Endometrial microvascular endothelial cells (primary cell): ENCODE measurements around the gene CAMK2D. TPM values are rescaled to one million over a fixed set of nuclear protein-coding genes. Genes with fewer than 3 reads are reported as not detected.

Experiments used
- in situ Hi-C: cut with HindIII; loops from 2 replicates; pipeline ENCODE4 v1.10.0; 2017; ENCODE audit warnings: low sequenced_read_pairs, low pct_unique_long_range_greater_than_20kb; ENCODE audit errors: inconsistent ontology term
- total RNA-seq: library from RNA; depleted of rRNA; stranded (reverse); fragments of >200 nt; gene quantifications from one replicate; pipeline ENCODE4 v1.2.3, GENCODE V29; 2015; ENCODE audit errors: inconsistent ontology term

CAMK2D gene
- total RNA-seq, 1 donor from 2014 or later: 30.9 TPM

GRCh38 chr4:113628711-113629110, 132.8 kb downstream of the CAMK2D start:
- in situ Hi-C loops: no loop called here

DNA sequence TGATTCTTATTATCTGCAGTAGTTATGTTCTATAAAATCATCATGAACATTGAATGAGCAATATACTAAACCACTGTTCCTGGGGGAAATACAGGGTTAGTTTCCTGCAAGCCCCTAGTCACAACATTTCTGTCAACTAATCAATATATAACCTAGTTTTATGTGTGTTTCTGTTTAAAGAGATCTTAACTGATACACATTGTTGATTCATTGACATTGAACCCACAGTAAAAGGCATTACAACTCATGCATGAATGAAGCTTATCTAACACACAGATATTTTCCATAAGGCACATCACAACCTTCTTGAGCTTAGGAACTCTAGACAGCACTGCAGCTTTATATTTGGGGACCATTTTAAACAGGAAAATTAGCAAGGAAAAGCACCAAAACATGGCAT, 134.2 kb downstream of the CAMK2D start:
- in situ Hi-C loops: no loop called here

DNA sequence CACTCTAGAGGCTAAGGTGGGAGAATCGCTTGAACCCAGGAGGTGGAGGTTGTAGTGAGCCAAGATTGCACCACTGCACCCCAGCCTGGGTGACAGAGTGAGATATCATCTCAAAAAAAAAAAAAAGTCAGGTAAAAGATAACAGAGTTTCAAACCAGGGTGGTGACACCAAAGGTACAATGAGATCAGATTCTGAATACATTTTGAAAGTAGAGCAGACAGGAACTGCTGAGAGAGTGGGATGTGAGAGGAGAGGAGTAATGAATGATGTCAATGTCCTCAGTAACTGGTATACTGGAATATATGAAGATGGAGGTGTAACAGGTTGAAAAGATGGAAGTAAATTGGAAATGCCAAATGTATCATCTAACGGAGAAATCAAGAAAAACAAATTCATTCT, 135.6 kb downstream of the CAMK2D start:
- in situ Hi-C loops: no loop called here

DNA sequence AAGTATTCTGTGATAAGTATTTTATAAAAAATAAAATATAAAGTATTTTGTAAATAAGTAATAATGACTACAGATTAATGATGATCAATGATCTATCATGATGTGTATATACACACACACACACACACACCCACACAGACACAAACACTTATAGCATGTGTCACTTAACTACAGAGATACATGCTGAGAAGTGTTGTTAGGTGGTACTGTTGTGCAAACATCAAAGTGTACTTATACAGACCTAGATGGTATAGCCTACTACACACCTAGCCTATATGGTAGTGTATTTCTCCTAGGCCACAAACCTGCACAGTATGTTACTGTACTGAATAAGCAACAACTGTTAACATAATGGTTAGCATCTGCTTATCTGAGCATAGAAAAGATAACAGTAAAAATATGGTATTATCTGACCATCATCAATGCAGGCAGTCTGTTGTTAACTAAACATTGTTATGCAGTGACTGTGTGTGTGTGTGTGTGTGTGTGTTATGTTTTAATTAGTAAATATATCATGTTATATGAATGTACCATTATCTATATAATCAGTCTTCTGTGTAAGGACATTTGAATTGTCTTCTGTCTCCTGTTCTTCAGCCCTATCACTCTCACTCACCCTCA, 138.2 kb downstream of the CAMK2D start:
- in situ Hi-C loops: no loop called here

- in situ Hi-C loops: no loop called here
Measured at GRCh38 chr4:113621633-113622032, 139.9 kb downstream of the CAMK2D start.

GRCh38 chr4:113620032-113620431, 141.5 kb downstream of the CAMK2D start:
- in situ Hi-C loops: no loop called here

DNA sequence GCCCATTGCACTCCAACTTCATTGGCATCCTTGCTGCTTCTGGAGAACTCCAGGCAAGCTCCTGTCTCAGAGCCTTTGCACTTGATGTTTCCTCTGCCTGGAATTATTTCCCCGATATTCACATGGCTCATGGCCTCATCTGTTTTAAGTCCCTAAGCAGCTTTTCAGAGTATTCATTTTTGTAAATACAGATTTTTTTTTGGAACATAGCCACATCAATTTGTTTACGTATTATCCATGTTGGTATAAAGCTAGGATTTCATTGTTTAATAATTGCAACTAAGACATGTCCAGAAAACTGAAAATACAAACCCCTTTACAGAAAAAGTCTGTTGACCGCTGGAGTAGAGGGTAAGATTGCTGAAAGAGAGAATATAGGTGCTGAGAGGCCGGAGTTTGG, 142.0 kb downstream of the CAMK2D start:
- in situ Hi-C loops: no loop called here

GRCh38 chr4:113618205-113618604, 143.3 kb downstream of the CAMK2D start:
- in situ Hi-C loops: no loop called here

DNA sequence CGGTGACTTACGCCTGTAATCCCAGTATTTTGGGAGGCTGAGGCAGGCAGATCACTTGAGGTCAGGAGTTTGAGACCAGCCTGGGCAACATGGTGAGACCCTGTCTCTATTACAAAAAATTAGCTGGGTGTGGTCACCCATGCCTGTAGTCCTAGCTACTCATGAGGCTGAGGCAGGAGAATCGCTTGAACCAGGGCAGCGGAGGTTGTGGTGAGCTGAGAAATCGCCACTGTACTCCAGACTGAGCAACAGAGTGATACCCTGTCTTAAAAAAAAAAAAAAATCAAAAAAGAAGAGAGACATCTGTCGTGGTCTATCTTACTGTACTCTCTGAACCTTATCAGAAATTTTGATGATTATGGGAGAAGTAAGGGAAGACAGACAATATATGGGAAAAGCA, 144.3 kb downstream of the CAMK2D start:
- in situ Hi-C loops: no loop called here

GRCh38 chr4:113616443-113616842, 145.1 kb downstream of the CAMK2D start:
- in situ Hi-C loops: no loop called here

DNA sequence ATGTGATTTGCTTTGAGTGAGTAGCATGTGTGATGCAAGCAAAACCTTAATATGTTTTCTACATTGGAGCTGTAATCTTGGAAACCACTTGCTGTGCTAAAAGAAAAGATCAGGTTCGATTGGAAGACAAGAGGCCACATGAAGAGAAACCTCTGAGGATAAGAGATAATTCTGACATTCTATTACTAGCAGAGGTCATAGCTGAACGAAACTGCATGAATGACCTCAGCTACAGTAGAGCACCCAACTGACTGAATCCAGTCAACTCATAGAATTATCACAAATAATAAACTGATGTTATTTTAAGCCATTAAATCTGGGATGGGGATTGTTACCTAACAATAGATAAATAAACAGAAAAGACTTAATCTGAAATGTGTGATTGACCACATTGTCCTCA, 147.1 kb downstream of the CAMK2D start:
- in situ Hi-C loops: no loop called here

- in situ Hi-C loops: no loop called here
Measured at GRCh38 chr4:113613503-113613902, 148.0 kb downstream of the CAMK2D start.

DNA sequence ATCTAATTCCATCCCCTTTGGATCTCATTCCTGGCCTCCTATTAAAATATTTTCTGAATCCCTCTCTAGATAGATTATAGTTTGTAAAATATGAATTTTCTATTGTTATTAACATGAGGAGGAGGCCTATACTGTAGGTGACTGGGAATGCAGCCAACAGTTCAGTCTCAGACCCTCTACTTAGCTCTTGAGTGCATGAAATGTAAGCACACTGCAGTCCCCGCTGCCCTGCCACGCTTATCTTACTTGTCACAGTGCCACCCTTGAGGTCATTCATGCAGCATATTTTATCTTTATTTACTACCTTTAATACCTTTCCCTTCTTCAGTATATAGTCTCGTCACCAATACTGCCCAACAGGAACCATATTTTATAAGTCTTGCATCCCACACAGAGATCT, 151.0 kb downstream of the CAMK2D start:
- in situ Hi-C loops: no loop called here

- in situ Hi-C loops: no loop called here
Measured at GRCh38 chr4:113607998-113608397, 153.5 kb downstream of the CAMK2D start.

DNA sequence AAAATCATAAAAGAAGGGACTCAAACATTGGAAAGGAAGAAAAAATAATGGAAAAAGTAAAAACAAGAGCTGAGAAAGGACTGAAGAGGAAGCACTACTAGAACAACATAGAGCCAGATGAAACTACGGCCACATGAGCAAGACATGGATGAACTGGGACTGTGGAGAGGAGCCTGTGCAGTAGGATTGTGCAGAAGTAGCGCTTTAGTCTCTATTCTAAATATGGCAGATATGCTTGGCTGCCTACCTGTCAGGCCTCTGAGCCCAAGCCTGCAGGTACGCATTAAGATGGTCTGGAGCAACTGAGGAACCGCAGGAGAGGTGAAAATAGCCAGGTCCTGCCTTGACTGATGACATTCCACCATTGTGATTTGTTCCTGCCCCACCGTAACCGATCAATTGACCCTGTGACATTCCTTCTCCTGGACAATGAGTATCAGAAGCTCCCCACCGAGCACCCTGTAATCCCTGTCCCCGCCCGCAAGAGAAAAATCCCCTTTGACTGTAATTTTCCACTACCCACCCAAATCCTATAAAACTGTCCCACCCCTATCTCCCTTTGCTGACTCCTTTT, 154.3 kb downstream of the CAMK2D start:
- in situ Hi-C loops: no loop called here

GRCh38 chr4:113604955-113605354, 156.6 kb downstream of the CAMK2D start:
- in situ Hi-C loops: no loop called here

DNA sequence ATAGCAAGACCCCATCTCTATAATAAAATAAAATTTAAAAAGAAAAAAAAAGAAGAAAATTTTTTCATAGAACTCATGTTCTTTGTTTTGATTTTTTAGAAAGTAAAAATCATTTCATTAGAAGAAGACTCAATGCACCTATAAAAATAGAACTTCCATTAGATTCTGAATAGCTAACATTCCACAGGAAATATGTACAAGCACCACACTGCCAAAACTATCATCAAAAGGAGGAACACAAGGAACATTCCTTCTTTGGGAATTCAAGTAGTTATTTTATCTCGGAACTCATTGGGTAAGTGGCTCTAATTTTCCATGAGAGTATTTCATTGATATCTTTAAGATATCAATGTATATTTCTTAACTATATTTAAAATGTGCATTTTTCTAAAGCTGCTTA, 157.6 kb downstream of the CAMK2D start:
- in situ Hi-C loops: no loop called here

DNA sequence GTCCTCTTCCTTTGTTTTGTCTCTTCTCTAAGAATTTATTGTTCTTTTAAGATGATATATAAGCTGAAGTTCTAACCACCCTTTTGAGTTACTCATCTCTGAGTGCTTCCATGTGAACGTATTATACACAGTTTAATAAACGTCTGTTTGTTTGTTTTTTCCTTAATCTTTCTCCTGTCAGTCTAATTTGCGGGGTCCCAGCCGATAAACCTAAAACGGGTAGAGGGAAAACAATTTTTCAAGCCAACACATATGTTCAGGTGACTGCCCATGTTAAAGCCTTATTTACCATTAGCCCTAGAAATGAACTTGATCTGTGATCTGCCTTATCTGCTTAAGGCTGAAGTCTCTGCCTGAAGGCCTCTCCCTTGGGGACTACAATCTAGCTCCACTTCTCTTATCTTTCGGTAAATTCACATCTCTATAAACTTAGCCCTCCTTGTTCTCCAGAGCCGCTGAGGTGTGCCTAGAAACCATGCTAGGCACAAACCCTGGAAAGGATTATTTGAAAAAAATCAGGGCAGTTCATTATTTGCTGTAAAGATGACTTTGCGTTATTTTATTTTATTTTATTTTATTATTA, 158.8 kb downstream of the CAMK2D start:
- in situ Hi-C loops: no loop called here

DNA sequence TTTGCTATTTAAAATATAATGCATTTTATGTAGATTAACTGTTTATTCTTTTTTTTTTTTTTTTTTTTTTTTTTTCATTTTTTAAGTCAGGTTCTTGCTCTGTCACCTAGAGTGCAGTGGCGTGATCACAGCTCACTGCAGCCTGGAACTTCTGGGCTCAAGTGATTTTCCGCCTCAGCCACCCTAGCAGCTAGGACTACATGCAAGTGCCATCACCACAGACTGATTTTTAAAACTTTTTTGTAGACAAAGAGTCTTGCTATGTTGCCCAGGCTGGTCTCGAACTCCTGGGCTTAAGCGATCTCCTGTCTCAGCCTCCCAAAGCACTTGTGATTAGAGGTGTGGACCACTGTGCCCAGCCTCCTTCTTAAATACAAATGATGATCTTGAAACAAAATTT, 159.9 kb downstream of the CAMK2D start:
- in situ Hi-C loops: no loop called here

GRCh38 chr4:113596396-113596795, 165.1 kb downstream of the CAMK2D start:
- in situ Hi-C loops: no loop called here

- in situ Hi-C loops: no loop called here
Measured at GRCh38 chr4:113594231-113594556, 167.3 kb downstream of the CAMK2D start.
